Breast epithelium (tissue), 4 donors: ENCODE measurements around the gene FLACC1. TPM values are rescaled to one million over a fixed set of nuclear protein-coding genes. Genes with fewer than 3 reads are reported as not detected.

Experiments
- DNase-seq, 2 donors: peaks; one replicate each; pipeline ENCODE4 v3.0.0-alpha.2; 2019; ENCODE audit warnings: low spot score in 2 of 2
- H3K27ac ChIP-seq, 2 donors: fragments of 200-600 bp; sonication (generic) in 1 of 2; one replicate each; pipeline ENCODE4 v1.5.1; 2016 to 2019; ENCODE audit warnings: mild to moderate bottlenecking in 1 of 2
- H3K27me3 ChIP-seq, 2 donors: fragments of 200-600 bp; sonication (generic) in 1 of 2; one replicate each; pipeline versions ENCODE4 v1.5.1 to v1.6.0; 2017 to 2019; ENCODE audit warnings: control low read depth in 1 of 2, mild to moderate bottlenecking in 1 of 2
- H3K36me3 ChIP-seq: fragments of 200-600 bp; one replicate; pipeline ENCODE4 v1.5.1; 2019
- H3K4me1 ChIP-seq, 2 donors: fragments of 200-600 bp; sonication (generic); one replicate each; pipeline ENCODE4 v1.5.1; 2016 to 2019; ENCODE audit warnings: control low read depth in 1 of 2
- H3K4me3 ChIP-seq, 3 donors: fragments of 200-600 bp; sonication (generic); 1 replicate in 2 of 3; 2 replicates in 1 of 3; pipeline ENCODE4 v1.5.1; 2016 to 2019; ENCODE audit warnings: mild to moderate bottlenecking in 3 of 3, moderate library complexity in 2 of 3
- H3K9me3 ChIP-seq, 2 donors: fragments of 200-600 bp; sonication (generic) in 1 of 2; one replicate each; pipeline ENCODE4 v1.5.1; 2016 to 2019; ENCODE audit warnings: control low read depth in 1 of 2
- POLR2A ChIP-seq: fragments of 450-650 bp; IDR thresholded peaks from one replicate; pipeline ENCODE4 v1.6.1; 2016; ENCODE audit warnings: antibody characterized with exemption, mild to moderate bottlenecking, moderate library complexity
- POLR2AphosphoS5 ChIP-seq, 3 donors: sonication (generic); formaldehyde crosslinking; IDR thresholded peaks; one replicate each; pipeline ENCODE4 v1.6.1; 2017; ENCODE audit warnings: antibody characterized with exemption in 3 of 3
- intact Hi-C: fragments of 100-400 bp; cut with DNase I; formaldehyde crosslinking; loops from one replicate; pipeline ENCODE4 v1.15.1; 2023; ENCODE audit warnings: low total_unique reads
- total RNA-seq, 3 donors: library from RNA; depleted of rRNA; stranded (reverse); fragments of >200 nt; gene quantifications; one replicate each; pipeline ENCODE4 v1.1.0, GENCODE V29; 2016
- TF ChIP-seq, protein P1 (sequence below), 3 donors: fragments of 450-650 bp; IDR thresholded peaks; one replicate each; pipeline ENCODE4 v1.5.1; 2016 to 2017; ENCODE audit warnings: antibody characterized with exemption in 3 of 3, mild to moderate bottlenecking in 3 of 3, moderate library complexity in 3 of 3

The FLACC1 gene
- total RNA-seq, 3 donors from 2014 or later, result 1.2 to 2.9 (median 1.6) TPM

- intact Hi-C loops, result no loop called here
- no peaks in the 10 kb centered on the region for H3K4me1 ChIP-seq
- TF ChIP-seq, protein P1, sequence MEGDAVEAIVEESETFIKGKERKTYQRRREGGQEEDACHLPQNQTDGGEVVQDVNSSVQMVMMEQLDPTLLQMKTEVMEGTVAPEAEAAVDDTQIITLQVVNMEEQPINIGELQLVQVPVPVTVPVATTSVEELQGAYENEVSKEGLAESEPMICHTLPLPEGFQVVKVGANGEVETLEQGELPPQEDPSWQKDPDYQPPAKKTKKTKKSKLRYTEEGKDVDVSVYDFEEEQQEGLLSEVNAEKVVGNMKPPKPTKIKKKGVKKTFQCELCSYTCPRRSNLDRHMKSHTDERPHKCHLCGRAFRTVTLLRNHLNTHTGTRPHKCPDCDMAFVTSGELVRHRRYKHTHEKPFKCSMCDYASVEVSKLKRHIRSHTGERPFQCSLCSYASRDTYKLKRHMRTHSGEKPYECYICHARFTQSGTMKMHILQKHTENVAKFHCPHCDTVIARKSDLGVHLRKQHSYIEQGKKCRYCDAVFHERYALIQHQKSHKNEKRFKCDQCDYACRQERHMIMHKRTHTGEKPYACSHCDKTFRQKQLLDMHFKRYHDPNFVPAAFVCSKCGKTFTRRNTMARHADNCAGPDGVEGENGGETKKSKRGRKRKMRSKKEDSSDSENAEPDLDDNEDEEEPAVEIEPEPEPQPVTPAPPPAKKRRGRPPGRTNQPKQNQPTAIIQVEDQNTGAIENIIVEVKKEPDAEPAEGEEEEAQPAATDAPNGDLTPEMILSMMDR (IDR thresholded peaks at IDR 0.05), result no peak
- no peak for TF ChIP-seq POLR2AphosphoS5 (IDR thresholded peaks at IDR 0.05)
- no peak for TF ChIP-seq POLR2A
- peaks cover 3% of the 10 kb centered on the region for H3K36me3 ChIP-seq
- H3K9me3 ChIP-seq, result no peaks in the 10 kb centered on the region
- no peak overlapping the region for H3K4me3 ChIP-seq
- DNase-seq, result no peak
- H3K27me3 ChIP-seq, result no peaks in the 10 kb centered on the region
- H3K27ac ChIP-seq, result no peak overlapping the region
These were observed 82.1 kb downstream of the FLACC1 start for GRCh38 chr2:201275069-201275468.

GRCh38 chr2:201273330-201273983 lies 83.7 kb downstream of the FLACC1 start:
- intact Hi-C loops, result no loop called here
- Histone ChIP-seq H3K27me3 (no peaks in the 10 kb centered on the region), H3K9me3 (no peaks in the 10 kb centered on the region), H3K27ac (no peak overlapping the region), H3K4me3 (no peak overlapping the region), H3K36me3 (peaks cover 3% of the 10 kb centered on the region), H3K4me1 (no peaks in the 10 kb centered on the region)
- no peak for TF ChIP-seq POLR2A
- TF ChIP-seq, protein P1 (IDR thresholded peaks at IDR 0.05), result no peak
- no peak for TF ChIP-seq POLR2AphosphoS5 (IDR thresholded peaks at IDR 0.05)
- DNase-seq, result no peak

DNA sequence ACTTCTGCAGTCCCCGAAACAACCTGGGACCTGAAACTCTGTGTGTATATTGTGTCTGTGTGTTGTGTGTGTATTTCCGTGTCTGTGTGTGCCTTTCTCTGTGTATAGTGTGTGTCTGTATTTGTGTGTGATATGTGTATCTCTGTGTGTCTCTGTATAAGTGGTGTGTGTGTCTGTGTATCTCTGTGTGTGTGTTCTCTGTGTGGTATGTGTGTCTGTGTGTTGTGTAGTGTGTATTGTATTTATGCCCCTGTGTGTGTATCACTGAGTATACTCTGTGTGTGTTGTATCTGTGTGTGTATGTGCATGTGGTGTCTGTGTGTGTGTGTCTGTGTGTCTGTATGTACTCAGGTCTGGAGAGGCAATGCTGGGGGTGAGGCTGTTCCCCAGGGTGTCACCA lies 85.2 kb downstream of the FLACC1 start:
- DNase-seq, result no peak
- Histone ChIP-seq H3K27ac (no peak overlapping the region), H3K9me3 (no peaks in the 10 kb centered on the region), H3K4me3 (no peak overlapping the region), H3K4me1 (no peaks in the 10 kb centered on the region), H3K36me3 (peaks cover 3% of the 10 kb centered on the region), H3K27me3 (no peaks in the 10 kb centered on the region)
- TF ChIP-seq POLR2AphosphoS5 (IDR thresholded peaks at IDR 0.05) (no peak), POLR2A (no peak)
- intact Hi-C loops, result no loop called here

GRCh38 chr2:201270293-201271001 lies 86.7 kb downstream of the FLACC1 start:
- Histone ChIP-seq H3K4me3 (no peak overlapping the region), H3K27ac (no peak overlapping the region), H3K4me1 (no peaks in the 10 kb centered on the region), H3K36me3 (no peaks in the 10 kb centered on the region), H3K27me3 (no peaks in the 10 kb centered on the region), H3K9me3 (no peaks in the 10 kb centered on the region)
- TF ChIP-seq POLR2A (no peak), POLR2AphosphoS5 (IDR thresholded peaks at IDR 0.05) (no peak)
- intact Hi-C loops, result no loop called here
- no peak for DNase-seq

DNA sequence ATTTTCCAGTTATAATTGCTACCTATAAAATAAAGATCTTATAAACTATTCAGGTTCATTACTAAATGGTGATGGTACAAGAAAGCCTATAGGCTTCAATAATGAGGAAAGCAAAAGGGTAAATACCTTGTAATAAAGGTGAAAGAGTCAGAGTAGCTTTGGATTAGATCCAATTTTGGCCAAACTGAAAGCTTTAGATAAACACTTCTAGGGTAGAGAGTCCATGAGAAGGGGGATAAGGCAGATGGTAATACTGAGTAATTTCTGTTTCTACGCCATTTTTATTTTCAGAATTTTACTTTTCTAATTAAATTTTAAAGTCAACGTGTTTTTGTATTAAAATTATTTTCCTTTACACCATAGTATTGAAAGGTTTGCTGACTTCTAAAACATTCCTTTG lies 87.4 kb downstream of the FLACC1 start:
- Histone ChIP-seq H3K9me3 (no peaks in the 10 kb centered on the region), H3K27me3 (no peaks in the 10 kb centered on the region), H3K4me3 (no peak overlapping the region), H3K27ac (no peak overlapping the region), H3K36me3 (no peaks in the 10 kb centered on the region), H3K4me1 (no peaks in the 10 kb centered on the region)
- intact Hi-C loops, result no loop called here
- no peak for TF ChIP-seq POLR2AphosphoS5 (IDR thresholded peaks at IDR 0.05)
- TF ChIP-seq, protein P1 (IDR thresholded peaks at IDR 0.05), result no peak
- TF ChIP-seq POLR2A, result no peak
- DNase-seq, result no peak

DNA sequence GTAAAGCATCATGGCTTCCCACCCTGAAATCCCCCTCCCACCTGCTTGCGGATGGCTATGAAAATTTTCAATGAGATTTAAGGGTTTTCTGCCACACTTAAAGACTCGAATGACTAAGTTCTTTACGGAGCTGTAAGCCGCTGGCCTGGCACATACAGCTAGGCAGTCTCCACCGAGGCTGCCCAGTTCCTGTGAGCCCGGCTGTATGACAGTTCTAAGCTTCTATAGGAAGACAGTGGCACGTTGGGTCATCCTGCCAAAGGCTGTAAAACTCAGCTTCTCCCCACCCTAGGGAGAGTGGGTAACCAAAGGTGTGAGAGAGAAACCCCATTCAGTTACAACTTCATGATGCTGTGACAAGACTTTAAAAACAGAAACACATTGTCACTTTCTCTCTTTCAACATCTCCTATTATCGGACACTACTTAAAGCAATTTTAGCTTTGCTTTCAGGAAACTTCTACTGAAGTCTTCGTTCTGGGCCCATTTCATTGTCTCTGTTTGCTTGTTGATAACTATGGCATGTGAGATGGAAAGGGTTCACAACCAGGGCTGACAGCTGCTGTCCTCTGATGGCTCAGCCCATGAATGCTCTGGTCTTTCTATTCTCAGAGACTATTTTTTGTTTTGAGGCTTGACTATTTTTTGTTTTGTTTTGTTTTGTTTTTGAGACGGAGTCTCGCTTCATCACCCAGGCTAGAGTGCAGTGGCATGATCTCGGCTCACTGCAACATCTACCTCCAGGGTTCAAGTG lies 89.7 kb downstream of the FLACC1 start:
- Histone ChIP-seq H3K36me3 (no peaks in the 10 kb centered on the region), H3K4me3 (no peak overlapping the region), H3K4me1 (no peaks in the 10 kb centered on the region), H3K27ac (no peak overlapping the region), H3K27me3 (no peaks in the 10 kb centered on the region), H3K9me3 (no peaks in the 10 kb centered on the region)
- DNase-seq, result no peak
- TF ChIP-seq, protein P1 (IDR thresholded peaks at IDR 0.05), result no peak
- TF ChIP-seq POLR2AphosphoS5 (IDR thresholded peaks at IDR 0.05), result no peak
- TF ChIP-seq POLR2A, result no peak
- intact Hi-C loops, result no loop called here
